Stimulated activated naive CD8-positive, alpha-beta T cell treated with anti-CD3 and anti-CD28 coated beads, Interleukin-15, amount 100 ng/mL, for 72 hours (primary cell): ENCODE data around the gene STC2.

Source experiments
- ATAC-seq: fragments of 150-1000 bp; cut with Tn5 transposase; 2 replicates; pipeline ENCODE4 v1.10.0; 2021; ENCODE audit warnings: mild to moderate bottlenecking, moderate library complexity
- DNase-seq, 2 donors: peaks; one replicate each; pipeline ENCODE4 v3.0.0; 2021 to 2022
- H3K27ac Mint-ChIP-seq, 2 donors: one replicate each; pipeline ENCODE4 v1.8.0; 2022; ENCODE audit warnings: mild to moderate bottlenecking in 2 of 2, mixed read lengths in 2 of 2, moderate library complexity in 2 of 2
- H3K27me3 Mint-ChIP-seq: one replicate; pipeline ENCODE4 v1.8.0; 2022; ENCODE audit warnings: mixed read lengths
- H3K4me1 Mint-ChIP-seq: one replicate; pipeline ENCODE4 v1.8.0; 2022; ENCODE audit warnings: mild to moderate bottlenecking, mixed read lengths
- H3K4me3 Mint-ChIP-seq, 2 donors: one replicate each; pipeline ENCODE4 v1.8.0; 2022; ENCODE audit warnings: mild to moderate bottlenecking in 2 of 2, mixed read lengths in 2 of 2, moderate library complexity in 1 of 2
- H3K9me3 Mint-ChIP-seq, 2 donors: one replicate each; pipeline ENCODE4 v1.8.0; 2022; ENCODE audit warnings: mixed read lengths in 2 of 2

STC2 gene

DNA sequence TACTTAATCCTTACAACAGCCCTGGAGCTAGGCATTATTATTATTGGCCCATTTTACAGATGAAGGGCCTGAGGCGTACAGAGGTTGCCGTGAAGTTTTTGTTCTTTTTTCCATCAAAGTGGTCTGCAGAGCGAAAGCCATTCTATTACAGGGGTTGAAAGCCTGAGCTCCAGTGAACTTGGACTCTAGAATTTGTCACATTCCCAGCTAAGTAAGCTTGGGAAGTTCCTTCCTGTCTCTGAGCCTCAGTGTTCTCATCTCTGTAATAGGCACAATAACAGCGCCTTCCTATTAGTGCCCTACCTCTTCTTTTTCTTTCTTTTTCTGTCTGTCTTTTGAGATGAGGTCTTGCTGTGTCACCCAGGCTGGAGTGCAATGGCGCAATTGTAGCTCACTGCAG is 49.0 kb downstream of the STC2 start:
- DNase-seq (no peak), ATAC-seq (no peak)
- Mint-ChIP-seq H3K27ac (no peak overlapping the region), H3K9me3 (peaks cover 1 to 2% of the 10 kb centered on the region in 2 donors), H3K4me3 (no peak overlapping the region), H3K27me3 (peaks cover 70% of the 10 kb centered on the region), H3K4me1 (peaks cover 10% of the 10 kb centered on the region)

DNA sequence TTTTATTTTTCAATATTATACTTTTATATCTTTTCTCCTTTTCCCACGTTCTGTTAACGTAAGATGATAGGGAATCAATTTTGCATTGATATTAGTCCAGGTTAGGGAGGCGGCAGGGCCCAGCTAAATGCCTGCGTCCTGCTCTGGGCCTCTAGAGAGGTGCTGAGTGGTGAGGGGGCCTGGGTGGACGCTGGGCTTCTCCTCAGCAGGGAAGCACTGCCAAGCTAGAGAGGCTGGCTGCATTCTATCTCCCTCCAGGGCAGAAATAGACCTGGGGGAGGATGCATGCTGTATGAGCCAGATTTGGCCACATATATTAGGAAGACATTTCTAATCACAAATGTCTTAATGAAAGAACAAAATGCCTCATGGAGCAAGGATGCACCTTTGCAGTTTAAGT is 49.6 kb downstream of the STC2 start:
- Mint-ChIP-seq H3K27me3 (peaks cover 70% of the 10 kb centered on the region), H3K4me1 (peaks cover 8% of the 10 kb centered on the region), H3K9me3 (no peaks in the 10 kb centered on the region), H3K4me3 (no peak overlapping the region), H3K27ac (no peak overlapping the region)
- DNase-seq, result no peak
- ATAC-seq, result no peak

DNA sequence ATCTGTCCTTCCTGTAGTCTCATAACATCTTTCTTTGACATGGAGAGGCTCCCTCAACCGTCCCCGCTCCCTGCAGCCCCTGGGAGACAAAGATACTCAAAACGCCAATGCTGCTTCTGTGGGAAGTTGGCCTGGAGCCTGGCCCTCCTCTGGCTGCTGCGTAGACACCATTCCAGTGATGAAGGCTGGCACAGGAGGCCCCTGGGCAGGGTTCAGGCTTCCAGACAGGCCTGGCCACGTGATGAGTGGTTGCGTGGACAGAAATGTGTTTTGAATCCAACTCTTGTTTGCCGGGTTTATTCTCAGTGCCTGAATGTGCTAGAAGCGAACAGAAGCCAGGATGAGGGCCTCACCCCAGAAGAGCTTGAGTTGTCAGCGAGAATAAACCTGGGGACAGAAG is 50.0 kb downstream of the STC2 start:
- H3K4me3 Mint-ChIP-seq, result no peak overlapping the region
- no peaks in the 10 kb centered on the region for H3K9me3 Mint-ChIP-seq
- ATAC-seq, result no peak

DNA sequence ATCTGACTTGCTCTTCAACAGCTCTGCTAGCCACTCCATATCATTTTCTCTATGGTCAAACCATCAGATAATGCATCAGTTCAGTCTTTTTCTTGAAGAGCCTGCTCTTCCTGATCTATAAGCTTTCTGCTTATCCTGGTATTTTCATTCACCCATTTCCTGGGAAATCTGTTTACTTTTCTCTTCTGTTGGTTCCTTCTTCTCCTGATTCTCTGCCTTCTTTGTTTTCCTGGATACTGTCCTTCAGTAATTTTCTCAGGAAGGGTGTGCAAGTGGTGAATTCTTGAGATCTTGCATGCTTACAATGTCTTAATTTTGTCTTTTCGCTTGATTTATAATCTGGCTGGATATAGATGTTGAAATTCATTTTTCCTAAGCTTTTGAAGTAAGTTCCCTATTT is 53.4 kb downstream of the STC2 start:
- Mint-ChIP-seq H3K4me1 (no peaks in the 10 kb centered on the region), H3K27ac (no peak overlapping the region), H3K9me3 (peaks cover 0 to 4% of the 10 kb centered on the region in 2 donors), H3K4me3 (no peak overlapping the region), H3K27me3 (peaks cover 48% of the 10 kb centered on the region)
- ATAC-seq (no peak), DNase-seq (no peak)

More for the DNA sequence above, 50.0 kb downstream of the STC2 start:
- Mint-ChIP-seq H3K27me3 (peaks cover 68% of the 10 kb centered on the region), H3K4me1 (peaks cover 4% of the 10 kb centered on the region), H3K27ac (no peak overlapping the region)
- no peak for DNase-seq

DNA sequence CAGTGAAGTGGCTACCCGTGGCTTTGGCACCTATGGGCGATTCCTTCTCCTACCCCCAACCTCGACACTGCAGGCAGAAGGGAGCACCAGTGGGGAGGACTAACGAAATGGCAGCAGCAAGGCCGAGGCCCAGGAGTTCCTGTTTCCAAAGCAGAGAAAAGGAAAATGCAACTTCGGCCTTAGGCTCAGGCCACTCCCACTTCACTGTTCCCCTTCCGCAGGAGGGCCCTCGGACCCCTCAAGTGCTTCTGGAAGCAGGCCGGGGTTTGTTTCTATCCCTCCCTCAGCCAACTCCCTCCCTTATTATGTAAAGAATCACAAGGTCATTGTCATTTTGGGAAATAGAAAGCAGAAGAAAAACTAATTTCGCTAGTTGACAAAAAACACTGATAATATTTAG is 56.8 kb downstream of the STC2 start:
- Mint-ChIP-seq H3K27me3 (peaks cover 55% of the 10 kb centered on the region), H3K27ac (no peak overlapping the region), H3K4me1 (no peaks in the 10 kb centered on the region), H3K9me3 (peaks cover 0 to 4% of the 10 kb centered on the region in 2 donors), H3K4me3 (no peak overlapping the region)
- DNase-seq (no peak), ATAC-seq (no peak)

DNA sequence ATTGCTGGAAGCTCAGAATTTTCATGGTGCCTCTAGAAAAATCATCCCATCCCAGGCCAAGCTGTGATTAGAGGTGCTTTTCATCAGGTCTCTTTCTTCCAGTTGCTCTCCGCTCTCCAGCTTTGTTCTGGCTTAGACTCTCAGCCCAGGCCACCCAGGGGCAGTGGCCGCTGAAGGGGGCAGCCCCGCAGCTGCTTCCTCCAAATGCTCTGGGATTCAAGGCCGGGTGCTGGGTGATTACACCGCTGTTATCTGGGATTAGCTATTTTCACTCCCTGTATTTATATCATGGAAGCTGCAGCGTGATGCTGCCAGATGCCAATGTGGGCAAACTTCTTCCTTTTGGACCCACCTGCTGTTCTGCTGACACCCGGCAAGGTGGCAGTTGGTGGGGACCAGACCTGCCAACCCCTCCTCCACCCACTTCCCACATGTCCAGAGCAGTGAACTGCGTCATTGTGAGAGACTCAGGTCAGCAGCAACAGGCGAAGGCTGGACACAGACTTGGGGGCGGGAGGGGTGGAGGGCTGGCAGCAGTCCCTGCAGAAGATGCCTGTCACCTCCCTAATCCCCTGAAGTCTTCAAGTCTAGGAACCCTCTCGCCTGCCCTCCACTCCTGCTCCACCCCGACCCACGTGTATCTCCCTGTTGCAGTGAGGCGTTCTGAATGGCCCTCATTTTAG is 59.3 kb downstream of the STC2 start:
- no peak for ATAC-seq
- Mint-ChIP-seq H3K4me3 (no peak overlapping the region), H3K4me1 (no peaks in the 10 kb centered on the region), H3K9me3 (peaks cover 0 to 4% of the 10 kb centered on the region in 2 donors), H3K27me3 (peaks cover 45% of the 10 kb centered on the region), H3K27ac (no peak overlapping the region)
- DNase-seq, result no peak

DNA sequence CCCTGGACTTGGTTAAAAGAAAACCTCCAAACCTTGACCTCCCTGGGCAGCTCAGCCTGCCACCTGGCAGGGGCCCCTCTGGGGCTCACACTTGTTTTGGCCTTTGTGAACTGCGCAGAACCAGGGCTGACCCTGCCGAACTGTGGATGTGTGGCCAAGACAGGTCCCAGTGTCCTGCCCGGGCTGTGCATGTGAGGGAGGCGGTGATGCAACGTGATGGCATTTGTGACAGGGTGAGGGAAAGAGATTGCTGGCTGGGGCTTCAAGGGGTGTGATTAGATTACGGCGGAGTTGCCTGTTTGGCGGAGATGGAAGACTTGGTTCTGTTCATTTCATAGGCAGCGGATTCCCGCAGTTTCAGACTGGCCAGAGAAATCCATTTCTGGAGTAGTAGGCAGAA is 62.8 kb downstream of the STC2 start:
- DNase-seq, result no peak
- no peaks in the 10 kb centered on the region for H3K9me3 Mint-ChIP-seq
- peaks cover 51% of the 10 kb centered on the region for H3K27me3 Mint-ChIP-seq
- ATAC-seq, result no peak
- no peaks in the 10 kb centered on the region for H3K4me1 Mint-ChIP-seq
- H3K27ac Mint-ChIP-seq, result no peak overlapping the region
- no peak overlapping the region for H3K4me3 Mint-ChIP-seq
